LHCN-M2 (cell line): ENCODE measurements around the gene TMEM30A. TPM values are rescaled to one million over a fixed set of nuclear protein-coding genes. Genes with fewer than 3 reads are reported as not detected.
A peak's percentile ranks its signal among the peaks of the same experiment; 100 is the strongest.

Source experiments
- DNase-seq: peaks from one replicate; pipeline ENCODE4 v3.0.0-alpha.2; 2012; ENCODE audit warnings: low read depth
- total RNA-seq: library from RNA; depleted of rRNA; stranded (reverse); fragments of >200 nt; gene quantifications from 2 replicates; pipeline ENCODE4 v1.2.3, GENCODE V29; 2014; rRNA removed

TMEM30A gene
- total RNA-seq, 1 experiment from 2014 or later: 111 TPM

DNA sequence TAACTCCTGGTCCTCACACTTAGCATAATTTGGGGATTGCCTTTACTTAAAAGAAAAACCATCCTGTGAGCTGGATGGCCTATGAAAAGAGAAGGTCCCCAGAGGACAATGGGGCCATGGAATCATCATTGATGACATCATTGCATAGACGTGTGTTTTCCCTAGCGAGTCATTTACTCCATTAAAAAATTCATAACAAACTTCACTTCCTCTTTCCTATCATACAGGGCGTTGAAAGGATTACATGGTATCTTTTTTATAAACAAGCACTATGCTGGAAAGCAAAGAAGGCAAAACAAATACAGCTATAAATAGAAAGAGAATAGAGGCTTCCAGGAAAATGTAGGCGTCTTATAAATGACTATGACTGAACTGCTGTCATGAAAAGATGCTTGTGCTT lies 67.4 kb downstream of the TMEM30A start:
- peak; percentile 66 for DNase-seq

DNA sequence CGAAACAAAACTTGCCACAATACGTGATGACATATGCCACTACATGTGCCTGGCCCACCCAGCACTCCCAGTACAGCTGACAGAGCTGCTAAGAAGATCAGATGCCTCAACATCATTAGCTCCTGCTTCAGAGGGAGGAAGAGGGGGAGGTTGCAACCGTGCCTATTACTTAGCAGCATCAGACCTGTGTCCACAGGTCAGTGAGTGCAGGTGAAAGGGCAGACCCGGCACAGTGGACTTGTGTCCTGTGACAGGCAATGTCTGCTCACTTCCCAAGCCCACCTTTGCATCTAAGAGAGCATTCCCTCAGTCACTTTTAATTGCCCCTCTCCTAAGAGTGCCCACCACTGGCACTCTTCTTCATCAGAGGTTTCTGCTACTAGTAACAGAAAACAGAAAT lies 69.3 kb downstream of the TMEM30A start:
- DNase-seq: no peak

DNA sequence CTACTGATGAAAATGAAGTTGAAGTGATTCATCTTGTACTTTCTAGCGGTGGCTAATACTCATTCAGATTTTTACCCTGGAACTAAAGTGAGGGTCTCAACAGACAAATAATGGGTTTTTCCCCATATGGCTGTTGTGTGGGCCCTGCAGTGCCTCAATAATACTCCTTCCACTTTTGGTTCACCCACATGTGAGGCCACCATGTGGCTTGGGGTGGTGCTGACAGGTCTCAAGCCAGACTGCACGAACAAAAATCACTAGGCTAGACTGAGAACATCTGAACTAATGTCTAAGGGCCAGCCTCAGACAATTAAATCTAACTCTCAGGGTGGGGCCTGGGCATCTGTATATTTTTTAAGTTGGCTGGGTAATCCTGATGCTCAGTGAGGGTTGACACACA lies 70.9 kb downstream of the TMEM30A start:
- DNase-seq: no peak

DNA sequence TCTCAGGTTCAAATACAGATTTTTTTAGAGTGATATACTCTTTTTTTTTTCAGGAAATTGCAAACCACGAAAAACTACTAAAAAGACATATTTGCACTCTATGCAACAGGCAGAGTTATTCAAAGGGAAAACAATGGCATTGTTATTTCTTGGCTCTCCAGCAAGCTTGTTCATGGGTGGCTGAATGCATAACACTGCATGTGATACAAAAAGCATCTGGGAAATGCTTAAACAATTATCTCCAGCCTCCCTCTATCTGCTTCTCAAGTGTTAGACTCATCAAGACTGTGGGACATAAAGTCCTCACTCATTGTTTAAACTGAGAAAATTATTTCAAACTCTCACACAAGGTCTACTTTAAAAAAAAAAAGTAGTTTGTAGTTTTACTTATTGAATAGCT lies 71.5 kb downstream of the TMEM30A start:
- DNase-seq: no peak

DNA sequence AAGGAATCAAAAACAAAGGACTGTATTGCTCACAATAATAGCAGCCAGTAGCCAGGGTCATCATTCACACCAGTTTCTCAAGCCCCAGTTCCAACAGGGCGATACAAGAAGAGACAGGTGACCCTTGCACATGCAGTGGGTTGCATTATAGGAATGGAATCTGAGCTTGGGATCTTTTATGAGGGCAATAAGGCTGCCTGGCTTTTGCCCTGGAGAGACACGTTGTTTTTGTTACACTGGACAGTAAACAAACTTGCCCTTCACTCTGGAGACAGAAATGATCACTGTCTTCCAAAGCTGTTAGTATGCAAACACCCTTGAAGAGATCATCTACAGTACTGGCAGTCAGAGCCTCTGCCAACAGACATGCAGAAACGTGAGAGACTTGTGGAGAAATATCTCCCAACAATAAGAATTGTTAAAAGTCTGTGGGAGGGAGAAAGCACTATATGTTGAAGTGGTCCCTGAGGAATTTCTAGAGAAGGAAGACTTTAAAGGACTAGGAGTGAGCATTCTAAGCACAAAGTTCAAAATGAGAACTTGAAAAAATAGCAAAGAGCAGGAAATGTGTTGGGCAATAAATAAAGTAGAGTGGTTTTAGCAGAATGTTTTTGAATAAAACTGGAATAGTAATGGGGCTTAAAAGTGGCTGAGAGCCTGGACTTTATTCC lies 72.5 kb downstream of the TMEM30A start:
- DNase-seq: no peak

DNA sequence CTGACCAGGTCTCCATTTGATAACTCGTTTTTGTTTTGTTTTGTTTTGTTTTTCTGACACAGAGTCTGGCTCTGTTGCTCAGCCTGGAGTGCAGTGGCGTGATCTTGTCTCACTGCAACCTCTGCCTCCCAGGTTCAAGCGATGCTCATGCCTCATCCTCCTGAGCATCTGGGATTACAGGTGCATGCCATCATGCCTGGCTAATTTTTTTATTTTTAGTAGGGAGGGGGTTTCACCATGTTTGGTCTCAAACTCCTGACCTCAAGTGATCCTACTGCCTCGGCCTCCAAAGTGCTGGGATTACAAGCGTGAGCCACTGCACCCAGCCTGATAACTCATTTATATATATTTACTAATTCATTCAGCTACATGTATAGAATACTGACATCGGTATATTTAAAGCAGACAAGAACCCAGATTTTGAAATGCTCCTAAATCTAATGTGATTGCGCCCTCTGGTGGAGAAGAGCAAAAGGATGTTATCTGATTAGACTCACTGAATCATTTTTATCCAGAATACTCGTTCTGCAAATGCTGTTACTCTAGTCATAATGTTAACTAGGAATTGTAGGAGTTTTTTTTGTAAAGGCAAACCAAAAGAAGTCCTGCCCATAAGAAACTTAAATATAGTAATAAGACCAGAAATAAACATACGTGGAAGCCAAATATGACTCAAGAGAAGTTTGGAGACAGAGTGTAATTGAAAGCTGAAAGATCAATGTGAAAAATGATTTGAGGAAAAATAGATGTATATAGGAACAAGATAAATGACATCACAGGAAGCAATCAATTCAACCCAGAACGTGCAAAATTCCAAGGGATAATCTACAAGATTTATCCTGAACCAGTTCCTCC lies 73.5 kb downstream of the TMEM30A start:
- DNase-seq: peak; percentile 66

DNA sequence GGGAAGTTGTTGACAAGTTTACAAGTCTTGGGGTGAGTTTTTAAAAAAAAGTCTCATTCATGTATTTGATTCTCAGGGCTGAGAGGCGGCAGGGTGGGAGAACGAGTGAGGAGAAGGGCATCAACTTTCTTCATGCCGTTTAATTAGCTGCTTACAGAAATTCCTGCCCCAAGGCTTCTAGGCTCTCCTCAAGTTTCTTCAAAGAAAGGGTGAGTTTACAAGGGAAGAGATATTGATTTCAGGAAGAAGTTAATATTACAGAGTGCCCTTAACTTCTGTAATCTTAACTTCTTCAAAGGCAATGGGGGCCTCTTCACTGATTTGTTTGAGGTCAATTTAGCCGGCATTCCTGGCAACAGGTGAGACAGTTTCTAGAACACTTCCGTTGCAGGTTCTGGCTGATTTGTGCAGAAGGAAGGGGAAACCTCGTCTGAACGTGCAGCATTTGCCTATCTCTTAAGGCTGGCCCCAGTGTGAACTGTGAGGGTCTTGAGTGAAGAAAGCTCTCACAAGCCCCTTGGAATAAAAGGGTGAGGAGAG lies 75.3 kb downstream of the TMEM30A start:
- DNase-seq: no peak

DNA sequence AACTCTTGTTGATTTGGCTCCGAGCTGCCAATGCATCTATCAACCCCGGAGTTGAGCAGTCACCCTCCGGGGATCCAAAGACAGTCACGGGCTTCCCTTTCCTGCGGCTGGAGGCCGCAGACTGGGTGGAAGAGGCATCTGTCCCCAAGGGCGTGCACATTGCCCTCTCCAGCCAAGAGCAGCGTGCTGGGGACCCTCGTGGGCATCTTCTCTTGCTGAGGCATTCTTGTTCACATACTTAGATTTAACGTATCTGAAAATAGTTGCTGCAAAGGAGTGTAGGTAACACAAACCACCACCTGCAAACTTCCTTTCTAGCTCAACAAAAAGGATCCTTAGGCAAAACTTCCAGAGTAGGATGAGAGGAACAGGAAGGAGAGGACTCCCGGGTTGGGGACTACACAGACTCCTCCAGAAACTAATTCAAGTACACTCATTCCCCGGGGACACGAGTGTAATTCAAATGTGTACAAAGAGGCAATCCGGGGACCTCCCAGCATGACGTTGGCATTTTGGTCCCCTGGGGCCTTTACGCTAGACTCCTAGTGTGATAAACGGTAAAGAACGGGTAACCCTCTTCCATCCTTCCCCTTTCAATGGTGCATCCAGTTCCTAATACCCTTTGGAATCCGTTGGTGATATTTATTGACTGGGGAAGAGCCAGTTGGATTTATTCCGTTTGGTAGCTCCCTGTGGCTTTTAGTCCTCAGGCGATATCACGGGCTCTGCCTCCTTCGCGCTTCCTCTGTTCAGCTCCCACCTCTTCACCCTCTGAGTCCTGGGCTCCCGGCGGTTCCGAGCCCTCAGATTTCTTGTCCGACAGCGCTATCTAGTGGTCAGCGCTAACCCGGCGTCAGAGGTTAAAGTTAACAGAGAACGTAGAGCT lies 76.1 kb downstream of the TMEM30A start:
- DNase-seq: peak; percentile 79

DNA sequence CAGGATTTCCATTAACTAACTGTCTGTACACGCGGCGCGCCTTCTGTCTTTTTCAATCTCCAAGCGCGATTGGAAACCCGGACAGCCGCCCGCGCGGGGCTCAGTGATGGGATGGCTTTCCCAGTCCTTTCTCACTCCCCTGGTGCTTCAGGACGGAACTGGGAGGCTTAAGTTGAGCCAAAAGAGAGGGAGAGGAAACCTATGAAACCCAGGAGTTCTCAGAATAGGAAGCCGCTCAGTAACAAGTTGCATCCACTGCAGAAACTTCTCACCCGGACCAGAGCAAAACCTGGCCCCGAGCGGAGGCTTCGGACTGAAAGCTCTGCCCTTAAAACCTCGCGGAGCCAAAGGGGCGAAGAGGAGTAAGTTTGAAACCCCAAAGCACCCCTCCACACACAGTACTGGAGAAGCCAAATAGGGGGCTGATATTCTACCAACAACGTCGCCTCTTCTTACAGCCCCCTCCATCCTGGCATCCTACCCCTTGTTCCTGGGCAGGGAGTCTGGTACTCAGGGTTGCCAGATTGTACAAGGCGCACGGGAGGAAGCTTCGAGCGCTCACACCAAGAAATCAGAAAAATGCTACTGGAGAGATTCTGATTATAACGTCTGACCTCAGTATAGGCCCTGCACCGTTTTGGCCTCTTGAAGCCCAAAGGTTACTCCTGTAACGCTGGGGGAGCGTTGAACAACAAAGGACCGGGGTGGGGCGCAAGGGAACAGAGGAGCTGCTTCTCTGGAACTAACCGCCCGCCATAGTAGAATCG lies 77.8 kb downstream of the TMEM30A start:
- DNase-seq: no peak

DNA sequence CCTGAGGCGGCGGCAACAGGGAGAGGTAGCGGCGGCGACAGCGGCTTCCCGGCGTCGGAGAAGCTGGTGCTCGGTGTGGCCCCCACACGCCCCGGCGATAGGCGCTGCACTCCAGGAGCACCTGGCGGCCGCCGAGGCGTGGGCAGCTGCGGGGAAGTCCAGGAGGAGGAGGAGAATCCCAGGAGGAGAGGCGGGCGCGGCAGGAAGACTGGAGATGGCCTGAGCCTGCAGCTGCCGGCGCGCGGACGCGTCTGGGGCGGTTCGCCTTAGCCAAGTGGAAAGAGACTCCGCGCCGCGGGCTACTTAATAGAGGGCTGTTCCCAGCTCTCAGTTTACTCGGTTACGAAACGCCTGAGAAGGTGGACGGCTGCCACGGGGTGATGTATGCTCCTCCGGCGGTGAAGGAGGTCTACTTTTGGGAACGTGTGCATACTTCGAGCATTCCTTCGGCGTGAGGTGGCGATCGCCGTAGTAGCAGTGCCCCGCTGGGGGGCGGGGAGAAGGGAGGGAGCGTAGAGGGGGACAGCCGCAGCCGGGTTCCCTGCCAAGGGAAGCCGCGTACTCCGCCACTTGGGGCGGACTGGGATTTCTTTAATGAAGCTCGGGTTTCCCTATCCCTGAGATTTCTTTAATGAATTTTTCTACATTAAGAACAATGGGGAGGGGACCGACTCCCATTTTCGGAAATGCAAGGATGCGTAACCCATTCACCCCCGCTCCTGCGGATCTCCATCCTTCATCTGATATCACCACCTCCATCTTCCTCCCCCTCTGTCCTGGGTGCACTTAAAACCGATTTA lies 78.6 kb downstream of the TMEM30A start, which contains the start of gene COL12A1:
COL12A1 (minus strand) TSS at position 278 of the 800 bp plus-strand sequence. CDS start 3,261 bp downstream, outside the sequence.
- peak; percentile 92 for DNase-seq

DNA sequence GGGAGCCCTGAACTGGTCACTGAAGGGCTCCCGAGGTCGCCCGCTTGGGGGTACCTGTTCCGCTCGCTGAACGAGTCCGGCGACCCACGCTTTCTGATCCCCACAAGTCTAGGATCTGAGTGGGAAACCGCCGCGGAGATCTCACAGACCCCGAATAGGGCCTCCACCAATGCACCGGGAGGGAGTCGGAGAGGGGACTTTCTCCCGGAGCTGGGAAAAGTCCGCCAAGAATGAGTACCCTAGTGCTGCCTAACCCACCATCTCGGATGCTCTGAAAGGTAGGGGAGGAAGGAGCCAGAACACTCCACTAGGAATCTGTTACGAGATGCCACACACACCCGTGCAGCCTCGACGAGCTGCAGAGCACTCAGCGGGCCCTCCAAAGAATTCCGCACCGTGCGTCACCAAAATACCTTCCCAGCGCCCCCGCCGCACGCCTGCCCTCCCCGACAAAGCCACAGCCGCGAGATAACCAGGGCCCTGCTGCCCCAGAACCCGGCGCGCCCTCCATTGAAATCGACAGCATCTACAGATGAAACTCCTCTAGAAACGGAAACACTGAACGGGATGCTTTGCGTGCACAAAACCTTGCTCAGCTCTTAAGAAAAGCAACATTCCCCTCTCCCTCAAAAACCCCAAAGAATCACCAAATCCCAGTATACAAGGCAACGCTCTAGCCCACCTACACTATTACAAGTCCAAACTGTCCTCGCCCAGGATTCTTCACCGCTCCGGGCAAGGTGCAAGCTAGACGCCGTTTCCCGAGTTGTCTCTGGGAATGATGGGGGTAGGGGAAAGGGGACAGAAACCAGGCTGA lies 79.4 kb downstream of the TMEM30A start:
- DNase-seq: peak; percentile 58

DNA sequence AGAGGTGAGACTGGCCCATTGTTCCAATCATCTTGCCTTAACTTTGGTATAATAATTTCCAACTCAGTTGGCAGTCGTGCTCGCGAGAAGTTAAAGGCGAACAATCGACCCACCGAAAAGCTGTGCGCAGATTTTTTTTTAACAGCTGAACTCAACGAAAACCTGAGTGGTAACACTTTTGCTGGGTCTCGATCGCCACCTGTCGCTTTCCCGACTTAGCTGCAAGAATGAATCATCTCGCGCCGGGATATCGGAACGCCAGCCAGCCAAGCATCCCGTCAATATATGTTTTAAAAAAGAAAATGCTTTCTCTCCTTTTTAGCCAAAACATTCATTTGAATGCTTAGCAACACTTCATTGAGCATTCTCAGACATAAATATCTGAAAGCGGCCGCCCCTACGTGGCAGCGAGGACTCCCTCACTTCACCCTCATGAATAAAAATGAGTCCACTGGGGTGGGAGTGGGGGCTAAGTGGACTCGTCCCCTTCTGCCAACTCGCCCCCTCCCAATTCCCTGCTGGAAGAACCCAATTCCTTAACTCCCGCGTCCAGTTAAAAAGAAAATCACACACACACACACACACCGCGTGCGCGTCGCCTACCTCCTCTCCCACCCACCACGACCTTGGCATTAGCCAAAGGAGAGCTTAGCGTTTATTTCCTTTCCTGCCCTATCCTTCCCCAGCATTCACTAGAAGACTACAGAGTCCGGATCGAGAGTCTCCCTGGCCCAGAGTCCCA lies 80.2 kb downstream of the TMEM30A start:
- peak; percentile 92 for DNase-seq

DNA sequence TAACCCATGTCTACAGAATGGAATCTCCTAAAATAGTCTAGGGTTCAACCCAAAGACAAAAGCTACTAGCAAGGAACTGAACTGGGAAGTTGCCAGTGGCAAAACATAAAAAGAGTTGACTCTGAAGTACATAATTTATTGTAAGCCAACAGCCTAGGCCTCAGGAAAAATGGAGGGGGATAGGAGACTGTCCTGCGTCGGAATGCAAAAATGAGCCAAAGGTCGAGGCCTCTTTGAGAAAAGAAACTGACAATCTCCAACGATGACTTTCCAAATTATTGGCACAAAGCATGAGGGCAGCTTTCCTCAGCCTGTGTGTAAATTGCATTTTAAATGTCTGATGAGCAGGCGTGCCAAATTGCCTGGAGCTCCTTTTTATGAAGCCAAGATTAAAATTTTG lies 80.9 kb downstream of the TMEM30A start:
- DNase-seq: peak; percentile 25

Other genes with a start within 250 kb of the TMEM30A start
- 29.0 and 31.5 TPM in 2 replicates for gene COL12A1, start 78.7 kb downstream of the TMEM30A start, total RNA-seq
- gene COX7A2, start 41.0 kb downstream of the TMEM30A start, total RNA-seq: 505 and 1,196 TPM in 2 replicates
- gene FILIP1, start 209.0 kb upstream of the TMEM30A start, total RNA-seq: under 0.01 TPM in 1 of 2 replicates, not detected in the other